H9 (cell line): ENCODE measurements around the gene PDRG1. TPM values are rescaled to one million over a fixed set of nuclear protein-coding genes. Genes with fewer than 3 reads are reported as not detected.

ENCODE experiments used
- DNase-seq: peaks from one replicate; pipeline ENCODE4 v3.0.0-alpha.2; 2017
- H2AFZ ChIP-seq: one replicate; pipeline ENCODE4 v1.6.1; 2013; ENCODE audit warnings: mild to moderate bottlenecking, low read length, control low read depth, moderate library complexity
- H2AK5ac ChIP-seq: 2 replicates; pipeline ENCODE4 v1.6.1; 2013; ENCODE audit warnings: low read length, control low read depth, mixed read lengths; ENCODE audit not compliant: insufficient read length
- H2BK120ac ChIP-seq: one replicate; pipeline ENCODE4 v1.6.1; 2013; ENCODE audit warnings: low read depth, mild to moderate bottlenecking, low read length, control low read depth, inconsistent platforms; ENCODE audit not compliant: poor library complexity, severe bottlenecking
- H2BK12ac ChIP-seq: 2 replicates; pipeline ENCODE4 v1.6.1; 2013; ENCODE audit warnings: low read length, control low read depth, mixed read lengths, low read depth; ENCODE audit not compliant: insufficient read length
- H2BK15ac ChIP-seq: 2 replicates; pipeline ENCODE4 v1.6.1; 2013; ENCODE audit warnings: low read depth, low read length, control low read depth
- H2BK20ac ChIP-seq: one replicate; pipeline ENCODE4 v1.6.1; 2013; ENCODE audit warnings: low read depth, mild to moderate bottlenecking, low read length, control low read depth, inconsistent platforms; ENCODE audit not compliant: poor library complexity, severe bottlenecking
- H2BK5ac ChIP-seq: 2 replicates; pipeline ENCODE4 v1.6.1; 2013; ENCODE audit warnings: low read length, control low read depth, mixed read lengths; ENCODE audit not compliant: insufficient read length
- H3K14ac ChIP-seq: 2 replicates; pipeline ENCODE4 v1.6.1; 2013; ENCODE audit warnings: low read length, control low read depth; ENCODE audit not compliant: insufficient read depth
- H3K18ac ChIP-seq: 2 replicates; pipeline ENCODE4 v1.6.1; 2013; ENCODE audit warnings: low read depth, mild to moderate bottlenecking, mixed read lengths, low read length, control low read depth; ENCODE audit not compliant: insufficient read length
- H3K23ac ChIP-seq: 2 replicates; pipeline ENCODE4 v1.6.1; 2013; ENCODE audit warnings: low read length, control low read depth, mixed read lengths, low read depth; ENCODE audit not compliant: insufficient read length
- H3K23me2 ChIP-seq: 2 replicates; pipeline ENCODE4 v1.6.1; 2013; ENCODE audit warnings: low read depth, mild to moderate bottlenecking, mixed read lengths, low read length, control low read depth; ENCODE audit not compliant: insufficient read length, poor library complexity, severe bottlenecking
- H3K27ac ChIP-seq: 2 replicates; pipeline ENCODE4 v1.5.1; 2013; ENCODE audit warnings: low read length, control low read depth, mixed read lengths, low read depth; ENCODE audit not compliant: insufficient read length
- H3K27me3 ChIP-seq: 2 replicates; pipeline ENCODE4 v1.6.1; 2013; ENCODE audit warnings: low read length, control low read depth, inconsistent platforms; ENCODE audit not compliant: insufficient read depth
- H3K4ac ChIP-seq: 2 replicates; pipeline ENCODE4 v1.6.1; 2013; ENCODE audit warnings: low read depth, mild to moderate bottlenecking, control low read depth, inconsistent platforms, low read length, moderate library complexity
- H3K4me1 ChIP-seq: 2 replicates; pipeline ENCODE4 v1.6.1; 2013; ENCODE audit warnings: low read length, control low read depth, inconsistent platforms; ENCODE audit not compliant: insufficient read depth
- H3K4me2 ChIP-seq: 2 replicates; pipeline ENCODE4 v1.6.1; 2013; ENCODE audit warnings: low read length, control low read depth, mixed read lengths; ENCODE audit not compliant: insufficient read length, insufficient read depth
- H3K56ac ChIP-seq: 2 replicates; pipeline ENCODE4 v1.6.1; 2013; ENCODE audit warnings: low read depth, mild to moderate bottlenecking, mixed read lengths, low read length, control low read depth; ENCODE audit not compliant: insufficient read length
- H3K79me1 ChIP-seq: 2 replicates; pipeline ENCODE4 v1.6.1; 2013; ENCODE audit warnings: low read depth, mild to moderate bottlenecking, moderate library complexity, low read length, control low read depth, inconsistent platforms; ENCODE audit not compliant: insufficient read depth, poor library complexity, severe bottlenecking
- H3K79me2 ChIP-seq: 2 replicates; pipeline ENCODE4 v1.6.1; 2013; ENCODE audit warnings: low read length, control low read depth, inconsistent platforms; ENCODE audit not compliant: insufficient read depth
- H3K9ac ChIP-seq: 2 replicates; pipeline ENCODE4 v1.6.1; 2013; ENCODE audit warnings: low read length, control low read depth, mixed read lengths; ENCODE audit not compliant: insufficient read length; ENCODE audit errors: extremely low read depth
- H3K9me3 ChIP-seq: one replicate; pipeline ENCODE4 v1.6.1; 2013; ENCODE audit warnings: low read depth, low read length, inconsistent platforms; ENCODE audit not compliant: control insufficient read depth
- H3T11ph ChIP-seq: one replicate; pipeline ENCODE4 v1.6.1; 2013; ENCODE audit warnings: mild to moderate bottlenecking, low read length, control low read depth, inconsistent platforms
- H4K20me1 ChIP-seq: one replicate; pipeline ENCODE4 v1.6.1; 2013; ENCODE audit not compliant: control insufficient read depth, insufficient read length, insufficient read depth
- H4K5ac ChIP-seq: 2 replicates; pipeline ENCODE4 v1.6.1; 2013; ENCODE audit warnings: low read depth, mild to moderate bottlenecking, mixed read lengths, low read length, control low read depth; ENCODE audit not compliant: insufficient read length
- H4K8ac ChIP-seq: replicated peaks from 2 replicates; pipeline ENCODE4 v1.6.1; 2013; ENCODE audit warnings: low read length, control low read depth, mixed read lengths, low read depth; ENCODE audit not compliant: insufficient read length
- H4K91ac ChIP-seq: 2 replicates; pipeline ENCODE4 v1.6.1; 2013; ENCODE audit warnings: low read depth, mild to moderate bottlenecking, moderate library complexity, mixed read lengths, low read length, control low read depth; ENCODE audit not compliant: insufficient read length
- H3K27ac Mint-ChIP-seq, 3 experiments: 2 replicates in 2 of 3; 3 replicates in 1 of 3; pipeline ENCODE4 v1.8.0; 2020 to 2021; ENCODE audit warnings: mixed read lengths in 3 of 3, mild to moderate bottlenecking in 1 of 3, moderate library complexity in 1 of 3
- H3K27me3 Mint-ChIP-seq: 2 replicates; pipeline ENCODE4 v1.8.0; 2021; ENCODE audit warnings: low read depth, mild to moderate bottlenecking, moderate library complexity, mixed read lengths
- H3K36me3 Mint-ChIP-seq, 3 experiments: 2 replicates in 2 of 3; 3 replicates in 1 of 3; pipeline ENCODE4 v1.8.0; 2020 to 2021; ENCODE audit warnings: low read depth in 3 of 3, mixed read lengths in 3 of 3; ENCODE audit not compliant: insufficient read depth in 1 of 3
- H3K4me1 Mint-ChIP-seq, 2 experiments: 2 replicates each; pipeline ENCODE4 v1.8.0; 2020; ENCODE audit warnings: mixed read lengths in 2 of 2
- H3K4me3 Mint-ChIP-seq, 2 experiments: 2 replicates in 1 of 2; 3 replicates in 1 of 2; pipeline ENCODE4 v1.8.0; 2020 to 2021; ENCODE audit warnings: mild to moderate bottlenecking in 2 of 2, mixed read lengths in 2 of 2, moderate library complexity in 1 of 2
- H3K9me3 Mint-ChIP-seq, 2 experiments: 2 replicates in 1 of 2; 3 replicates in 1 of 2; pipeline ENCODE4 v1.8.0; 2020; ENCODE audit warnings: mild to moderate bottlenecking in 2 of 2, mixed read lengths in 2 of 2, moderate library complexity in 1 of 2
- WGBS: extraction: QIAGEN DNeasy Blood & Tissue Kit; methylation state at CpG from one replicate; pipeline ENCODE4 v1.1.7; 2013; ENCODE audit warnings: missing lambda C conversion rate, low lambda C conversion rate, mixed read lengths; ENCODE audit not compliant: insufficient read length; ENCODE audit errors: extremely low coverage; 5-methylcytosine and 5-hydroxymethylcytosine counted together
- total RNA-seq: library from RNA; stranded (reverse); gene quantifications from 2 replicates; pipeline ENCODE4 v1.2.1, GENCODE V29; 2021
- TF ChIP-seq, protein P1 (sequence below): fragments of 200-600 bp; sonication (generic); conservative IDR thresholded peaks from 3 replicates; pipeline ENCODE4 v1.8.0; 2021; ENCODE audit warnings: antibody characterized with exemption, mild to moderate bottlenecking

PDRG1 gene
- total RNA-seq, 1 experiment from 2014 or later: 32.2 TPM

DNA sequence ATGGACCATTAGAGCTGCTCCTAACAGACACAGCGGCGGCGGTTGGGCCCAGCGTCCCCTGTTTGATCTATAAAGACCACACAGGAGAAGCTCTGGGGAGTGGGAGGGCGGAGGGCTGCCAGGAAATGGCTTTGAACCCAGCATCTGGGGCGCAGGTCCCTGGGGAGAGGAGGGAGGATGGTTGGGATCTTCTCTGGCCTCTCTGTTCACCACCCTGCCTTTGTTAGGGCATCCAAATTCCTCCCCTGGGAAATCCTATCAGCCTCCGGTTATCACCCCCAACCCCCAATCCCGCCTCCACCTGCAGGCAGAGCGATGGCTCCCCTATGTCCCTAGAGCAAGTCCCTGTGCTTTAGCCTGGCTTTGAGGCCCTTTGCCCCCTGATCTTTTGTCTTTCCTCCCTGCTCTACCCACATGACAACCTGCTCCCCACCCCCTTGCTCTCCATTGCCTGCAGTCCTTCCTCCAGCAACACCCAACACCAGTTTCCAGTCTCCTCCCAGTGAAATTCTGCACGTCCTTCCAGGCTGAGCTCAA lies 23.2 kb upstream of the PDRG1 start:
- DNase-seq: peak; percentile 76
- peak overlapping the region; percentile 2; the same call in 1 of the 2 replicates for H3K14ac ChIP-seq
- no peaks in the 10 kb centered on the region for H3K27me3 ChIP-seq
- H2BK12ac ChIP-seq: no peak overlapping the region
- no peaks in the 10 kb centered on the region for H3K23me2 ChIP-seq
- H4K20me1 ChIP-seq: no peaks in the 10 kb centered on the region
- Mint-ChIP-seq H3K27me3 (peaks cover 29% of the 10 kb centered on the region), H3K36me3 (no peaks in the 10 kb centered on the region), H3K27ac (peak overlapping the region; percentile 42 to 89 (median 63); a peak in 6 of 7 replicates), H3K9me3 (no peaks in the 10 kb centered on the region; a peak in 1 of 5 replicates), H3K4me1 (peaks cover 18 to 39% of the 10 kb centered on the region in 2 experiments), H3K4me3 (peak overlapping the region; percentile 1 to 58)
- H2BK5ac ChIP-seq: no peak overlapping the region
- H3K9me3 ChIP-seq: no peaks in the 10 kb centered on the region
- TF ChIP-seq, protein P1, sequence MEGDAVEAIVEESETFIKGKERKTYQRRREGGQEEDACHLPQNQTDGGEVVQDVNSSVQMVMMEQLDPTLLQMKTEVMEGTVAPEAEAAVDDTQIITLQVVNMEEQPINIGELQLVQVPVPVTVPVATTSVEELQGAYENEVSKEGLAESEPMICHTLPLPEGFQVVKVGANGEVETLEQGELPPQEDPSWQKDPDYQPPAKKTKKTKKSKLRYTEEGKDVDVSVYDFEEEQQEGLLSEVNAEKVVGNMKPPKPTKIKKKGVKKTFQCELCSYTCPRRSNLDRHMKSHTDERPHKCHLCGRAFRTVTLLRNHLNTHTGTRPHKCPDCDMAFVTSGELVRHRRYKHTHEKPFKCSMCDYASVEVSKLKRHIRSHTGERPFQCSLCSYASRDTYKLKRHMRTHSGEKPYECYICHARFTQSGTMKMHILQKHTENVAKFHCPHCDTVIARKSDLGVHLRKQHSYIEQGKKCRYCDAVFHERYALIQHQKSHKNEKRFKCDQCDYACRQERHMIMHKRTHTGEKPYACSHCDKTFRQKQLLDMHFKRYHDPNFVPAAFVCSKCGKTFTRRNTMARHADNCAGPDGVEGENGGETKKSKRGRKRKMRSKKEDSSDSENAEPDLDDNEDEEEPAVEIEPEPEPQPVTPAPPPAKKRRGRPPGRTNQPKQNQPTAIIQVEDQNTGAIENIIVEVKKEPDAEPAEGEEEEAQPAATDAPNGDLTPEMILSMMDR: no peak
- no peak overlapping the region for H3T11ph ChIP-seq
- H2AFZ ChIP-seq: no peak overlapping the region
- no peaks in the 10 kb centered on the region; the same call in 1 of the 2 replicates for H3K4me1 ChIP-seq
- no peak overlapping the region for H2BK15ac ChIP-seq
- H2BK120ac ChIP-seq: no peak overlapping the region
- no peaks in the 10 kb centered on the region for H3K79me1 ChIP-seq
- peak overlapping the region; percentile 9 for H3K18ac ChIP-seq
- no peak overlapping the region for H3K56ac ChIP-seq
- H3K9ac ChIP-seq: no peak overlapping the region
- H3K79me2 ChIP-seq: no peaks in the 10 kb centered on the region
- H4K91ac ChIP-seq: no peak overlapping the region
- H3K23ac ChIP-seq: no peak overlapping the region
- no peak overlapping the region for H4K5ac ChIP-seq
- H2AK5ac ChIP-seq: no peak overlapping the region
- no peak overlapping the region for H4K8ac ChIP-seq
- H3K4ac ChIP-seq: no peak overlapping the region
- no peak overlapping the region for H3K27ac ChIP-seq
- H2BK20ac ChIP-seq: no peak overlapping the region
- H3K4me2 ChIP-seq: no peak overlapping the region
- WGBS: no CpG with 5 or more reads among the region's 10 CpGs
